GM18519 (cell line): ENCODE measurements around the gene BMAL2.

Source experiments
- ATAC-seq: cut with Tn5 transposase; IDR thresholded peaks from one replicate; pipeline ENCODE4 v1.9.1; 2021; ENCODE audit warnings: mild to moderate bottlenecking, moderate library complexity; ENCODE audit not compliant: unreplicated experiment, low FRiP score

The BMAL2 gene

DNA sequence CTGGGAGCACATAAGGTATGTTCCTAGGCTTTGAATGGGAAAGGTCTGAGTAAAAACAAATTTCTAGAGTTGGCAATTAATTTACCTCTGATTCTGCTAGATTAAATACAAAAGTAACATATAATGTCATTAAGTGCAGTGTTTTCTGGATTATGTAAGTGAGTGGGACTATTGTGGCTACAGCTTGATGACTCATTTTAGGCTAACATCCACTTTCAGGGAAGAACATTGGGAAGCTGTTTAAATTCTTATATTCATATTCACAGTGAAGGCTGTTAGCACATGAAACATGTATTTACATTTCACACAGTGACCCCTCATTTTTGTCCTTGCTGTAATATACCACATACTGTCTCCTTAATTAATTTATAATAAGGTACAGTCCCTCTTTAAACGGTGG, 13.2 kb upstream of the BMAL2 start:
- ATAC-seq, result no peak

DNA sequence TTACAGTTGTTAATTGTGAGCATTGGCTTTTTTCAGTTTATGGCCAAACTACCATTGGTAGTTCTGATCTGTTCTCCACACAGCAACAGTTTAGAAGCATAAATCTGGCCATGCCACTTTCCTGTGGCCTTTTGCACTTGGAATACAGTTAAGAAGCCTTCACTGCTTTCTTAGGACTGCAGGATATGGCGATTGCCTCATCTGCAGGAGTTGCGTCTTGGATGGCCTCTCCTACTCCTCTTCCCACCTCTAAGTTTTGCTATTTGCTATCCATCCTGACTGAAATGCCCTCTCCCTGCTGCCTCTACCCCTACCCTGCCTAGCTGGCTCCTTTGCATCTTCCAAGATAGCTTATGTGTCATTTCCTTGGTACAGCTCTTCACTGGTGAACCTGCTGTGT, 12.8 kb upstream of the BMAL2 start:
- no peak for ATAC-seq

DNA sequence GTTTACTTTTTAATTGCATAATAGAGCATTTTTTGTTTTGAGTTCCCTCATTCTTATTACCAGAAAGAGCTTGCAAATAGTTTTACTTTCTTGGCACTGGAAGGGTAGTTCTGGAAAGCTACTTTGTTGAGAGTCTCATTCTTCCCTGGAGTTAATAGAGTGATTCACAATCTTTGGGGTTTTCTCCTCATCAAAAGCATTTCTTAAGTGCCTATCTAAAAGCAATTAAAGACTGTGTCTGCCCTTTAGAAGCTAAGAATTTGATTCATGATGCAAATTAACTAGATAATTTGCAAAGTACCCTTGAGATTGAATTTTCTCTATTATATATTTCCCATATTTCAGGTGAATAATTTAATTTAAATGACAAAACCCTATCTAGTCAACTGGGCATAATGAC, 8.1 kb upstream of the BMAL2 start:
- no peak for ATAC-seq

GRCh38 chr12:27330846-27331245, 1.8 kb upstream of the BMAL2 start:
- no peak for ATAC-seq

DNA sequence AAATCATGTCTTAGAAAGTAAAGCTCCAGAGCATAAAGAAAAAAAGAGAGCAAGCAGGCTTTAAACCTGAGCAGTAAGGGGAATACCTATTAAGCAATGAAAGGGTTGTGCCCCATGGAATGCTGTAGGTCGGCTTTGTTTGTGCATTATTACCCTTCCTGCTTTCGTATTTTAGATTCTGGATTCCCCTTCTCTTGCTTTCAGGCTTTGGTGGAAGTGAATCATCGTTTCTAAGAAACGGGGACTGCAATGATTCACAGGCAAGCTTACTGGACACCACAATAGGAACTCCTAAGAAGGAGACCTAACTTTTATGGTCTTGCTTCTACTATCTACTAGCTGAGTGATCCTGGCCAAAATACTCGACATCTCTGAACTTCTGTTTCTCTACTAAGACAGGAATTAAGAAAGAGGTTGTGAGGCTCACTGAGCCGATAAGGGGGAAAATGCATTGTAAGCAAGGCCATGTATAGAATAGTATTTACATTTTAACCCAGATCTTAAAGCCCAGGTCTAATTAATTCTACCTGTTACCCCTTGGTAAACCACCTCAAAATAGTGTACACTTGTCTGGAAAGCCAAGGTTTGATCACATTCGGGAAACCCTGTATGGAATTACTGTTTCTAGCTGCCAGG, 1.2 kb upstream of the BMAL2 start:
- peak; percentile 32 for ATAC-seq

- no peak for ATAC-seq
Measured at GRCh38 chr12:27331927-27332324, 710 bp upstream of the BMAL2 start.

GRCh38 chr12:27332407-27332713, 276 bp upstream of the BMAL2 start:
- no peak for ATAC-seq

DNA sequence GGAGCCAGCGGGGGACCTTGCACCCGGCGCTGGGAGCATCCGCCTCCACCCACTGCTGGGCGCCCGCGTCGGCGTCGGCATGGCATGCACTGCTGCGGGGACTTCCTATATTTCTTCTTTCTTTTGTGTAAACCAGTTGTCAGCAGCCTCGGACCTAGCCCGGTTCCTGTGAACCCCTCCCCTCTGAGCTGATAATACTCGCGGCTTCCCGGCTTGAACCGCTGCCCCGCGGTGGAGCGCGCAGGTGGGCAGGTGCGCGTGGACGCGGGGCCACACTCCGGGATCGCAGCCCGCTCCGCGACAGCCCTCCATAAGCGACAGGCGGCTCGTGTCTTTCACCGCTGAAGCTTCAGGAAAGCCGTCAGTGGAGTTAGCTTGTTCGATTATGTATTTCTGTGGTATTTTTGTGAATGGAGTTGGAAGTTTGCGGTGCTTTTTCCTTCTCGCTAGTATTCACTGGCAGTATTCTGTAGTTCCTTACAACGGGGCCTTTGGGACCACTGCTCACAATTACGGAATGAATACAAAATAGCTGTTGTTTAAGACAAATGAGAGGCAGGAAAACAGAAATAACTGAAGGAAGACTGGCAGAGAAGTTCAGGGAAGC, 870 bp downstream of the BMAL2 start:
- ATAC-seq, result no peak

DNA sequence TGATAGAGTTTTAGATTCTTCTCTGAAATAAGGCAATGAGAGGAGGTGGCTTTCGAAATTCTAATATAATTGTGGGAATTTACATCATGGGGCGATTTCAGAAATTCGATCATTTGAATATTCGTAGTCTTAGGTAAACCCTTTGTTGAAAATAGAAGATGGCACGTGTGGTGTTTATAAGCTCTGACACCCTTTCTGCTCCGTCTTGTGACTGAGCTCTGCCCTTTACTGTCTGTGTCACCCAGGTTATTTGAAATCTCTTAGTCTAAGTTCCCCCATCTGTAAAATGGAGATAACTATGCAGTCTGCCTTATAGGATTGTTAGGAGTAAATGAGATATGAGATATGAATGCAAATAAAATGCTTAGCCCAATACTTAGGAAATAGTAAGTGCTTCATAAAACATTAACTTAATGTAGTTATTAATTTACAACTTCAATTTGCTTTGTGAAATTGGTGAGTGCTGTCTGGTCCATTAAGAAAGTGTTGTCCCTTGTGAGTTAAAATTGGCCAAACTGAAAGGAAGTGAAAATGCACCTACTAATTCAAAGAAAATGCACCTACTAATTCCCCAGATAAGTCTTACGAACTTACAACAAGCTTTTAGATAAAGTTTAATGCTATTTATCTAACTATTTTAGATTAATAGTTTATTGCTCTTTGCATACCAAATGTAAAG, 1.5 kb downstream of the BMAL2 start:
- ATAC-seq, result no peak

DNA sequence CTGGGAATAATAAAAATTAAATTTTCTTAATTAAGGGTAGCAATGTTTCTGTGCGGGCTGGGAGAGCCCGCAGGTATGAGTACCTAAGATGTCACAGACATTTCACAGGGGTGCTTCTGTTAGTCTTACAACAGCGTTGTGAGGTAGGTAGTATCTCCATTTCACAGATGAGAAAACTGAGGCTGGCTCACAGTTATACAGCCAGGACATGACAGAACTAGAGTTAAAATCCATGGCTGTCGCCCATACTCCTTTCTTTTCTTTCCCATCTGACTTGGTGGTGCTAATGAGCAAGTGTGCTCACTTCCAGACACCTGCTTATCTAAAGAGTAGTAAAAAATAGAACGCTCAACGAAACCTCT, 2.1 kb downstream of the BMAL2 start:
- no peak for ATAC-seq

DNA sequence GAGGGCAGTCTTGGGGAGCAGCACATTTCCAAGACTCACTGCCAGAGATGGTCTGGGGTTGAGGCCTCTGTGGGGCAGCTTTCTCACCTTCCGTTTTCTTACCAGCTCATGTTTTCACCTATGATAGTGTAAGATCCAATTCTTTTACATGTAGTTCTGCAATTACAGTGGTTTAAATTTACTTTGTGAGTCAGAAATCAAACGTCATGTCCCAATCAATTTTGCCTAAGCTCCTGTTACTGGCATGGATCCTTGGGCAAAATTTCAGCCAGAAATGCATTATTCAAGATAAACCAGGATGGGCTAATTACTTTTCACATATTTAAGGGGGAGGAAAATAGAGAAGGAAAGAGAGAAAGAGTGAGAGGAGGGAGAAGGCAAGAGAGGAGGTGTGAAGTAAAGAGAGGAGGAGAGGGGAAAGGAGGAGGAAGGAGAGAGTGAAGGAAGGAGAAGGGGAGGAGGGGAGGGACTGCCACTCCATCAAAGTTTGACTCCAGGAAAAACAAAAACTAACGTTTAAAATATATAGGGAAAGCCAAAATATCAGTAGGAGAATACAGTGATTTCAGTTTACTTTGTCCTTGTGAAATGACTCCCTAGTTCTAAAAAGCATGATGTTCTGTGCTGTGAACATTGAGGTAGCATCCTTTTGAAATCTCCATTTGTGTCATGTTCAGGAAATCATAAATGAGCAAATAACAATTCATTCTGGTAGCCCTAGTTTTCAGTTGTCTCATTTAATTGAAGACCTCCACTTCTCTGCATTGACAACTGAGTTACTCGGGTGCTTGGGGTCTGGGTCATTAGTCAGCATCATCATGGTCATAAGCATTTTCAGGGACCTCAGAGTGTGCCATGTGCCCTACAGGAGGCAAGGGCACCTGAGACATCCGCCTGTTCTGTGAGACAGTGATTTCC, 3.0 kb downstream of the BMAL2 start:
- no peak for ATAC-seq

DNA sequence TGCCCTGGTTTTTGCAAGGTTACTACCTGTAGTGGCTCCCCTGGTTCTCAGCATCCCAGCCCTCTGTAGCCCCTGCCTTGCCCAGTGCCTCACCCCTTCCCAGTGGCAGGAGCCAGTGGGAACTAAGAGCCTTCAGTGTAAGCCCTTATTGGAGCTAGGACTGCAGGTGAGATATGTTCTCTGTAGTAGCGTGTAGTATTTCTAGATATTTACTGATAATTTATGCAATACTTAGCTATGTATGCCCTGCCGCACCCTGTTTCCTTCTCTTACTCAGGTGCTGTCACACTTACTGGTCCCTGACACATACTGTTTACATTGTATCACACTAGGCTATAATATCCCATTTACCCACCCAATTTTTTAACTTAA, 3.6 kb downstream of the BMAL2 start:
- no peak for ATAC-seq

GRCh38 chr12:27337376-27337775, 4.7 kb downstream of the BMAL2 start:
- no peak for ATAC-seq

DNA sequence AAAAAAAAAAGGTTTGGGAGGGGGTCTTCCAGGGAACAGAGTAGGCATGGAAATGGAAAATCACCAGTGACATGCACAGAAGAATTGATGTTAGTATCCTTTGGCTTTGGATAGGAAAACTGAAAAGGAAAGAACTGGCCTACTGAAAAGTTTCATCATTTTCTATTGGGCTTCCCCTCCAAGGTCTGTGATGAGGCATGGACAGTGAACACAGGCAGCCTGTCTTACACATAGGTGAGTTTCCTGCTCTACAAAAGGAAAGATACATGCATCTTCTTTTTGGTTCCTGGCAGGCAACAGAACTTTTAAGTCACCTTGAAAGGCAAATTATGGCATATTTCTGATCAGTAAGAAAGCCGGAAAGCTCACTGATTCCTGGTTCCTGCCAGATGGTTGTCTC, 5.8 kb downstream of the BMAL2 start:
- no peak for ATAC-seq

GRCh38 chr12:27340971-27341370, 8.3 kb downstream of the BMAL2 start:
- no peak for ATAC-seq

DNA sequence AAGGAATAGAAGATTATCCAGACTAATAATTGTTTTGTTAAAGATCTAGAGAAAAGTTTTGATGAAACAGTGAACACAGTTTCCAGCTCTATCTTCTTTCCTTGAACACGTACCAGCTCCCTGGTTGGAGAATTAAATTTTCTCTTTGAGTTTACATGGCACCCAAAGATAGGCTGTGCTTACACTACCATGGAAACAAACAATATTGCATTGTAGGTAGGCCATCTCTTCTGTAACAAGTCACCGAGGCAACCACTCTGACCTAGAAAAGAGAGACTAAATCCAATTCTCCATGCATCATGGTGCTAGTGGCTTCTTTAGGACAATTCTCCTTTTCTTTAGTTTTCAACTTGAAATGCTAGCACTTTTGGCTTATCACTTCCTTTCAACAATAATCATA, 9.9 kb downstream of the BMAL2 start:
- no peak for ATAC-seq

DNA sequence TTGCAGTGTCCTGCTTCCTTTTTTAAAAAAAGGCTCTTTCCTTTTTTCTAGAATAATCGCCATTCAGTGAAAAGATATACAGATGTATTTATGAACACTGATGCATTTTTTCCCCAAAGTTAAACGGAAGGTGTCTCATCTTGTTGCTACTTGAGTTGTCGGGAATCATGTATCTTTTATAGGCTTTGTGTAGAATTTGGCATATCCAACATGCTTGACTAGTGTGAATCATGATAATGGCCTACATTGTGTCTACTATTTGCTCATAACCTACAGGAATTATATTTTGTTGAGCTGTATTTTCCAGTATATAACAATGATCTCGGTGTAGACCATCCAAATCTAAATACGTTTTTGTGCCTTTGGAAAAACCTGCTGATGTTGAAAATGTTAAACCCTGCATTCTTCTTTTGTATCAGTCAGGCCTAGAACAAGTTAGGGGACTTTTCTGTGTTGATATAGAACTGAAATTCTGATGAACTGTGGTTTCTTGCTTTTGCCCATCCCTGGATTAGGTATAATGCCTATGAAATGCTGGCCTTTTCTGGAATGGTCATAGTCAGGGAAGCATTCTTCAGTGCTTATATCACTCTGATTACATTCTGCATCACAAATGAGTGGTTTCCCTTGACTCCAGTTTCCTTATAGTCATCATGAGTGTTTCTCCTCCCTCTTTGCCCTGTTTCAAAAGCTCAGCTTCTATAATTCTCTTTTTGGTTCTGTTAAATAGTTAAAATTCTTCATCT, 10.8 kb downstream of the BMAL2 start:
- no peak for ATAC-seq

GRCh38 chr12:27344246-27344645, 11.6 kb downstream of the BMAL2 start:
- no peak for ATAC-seq

DNA sequence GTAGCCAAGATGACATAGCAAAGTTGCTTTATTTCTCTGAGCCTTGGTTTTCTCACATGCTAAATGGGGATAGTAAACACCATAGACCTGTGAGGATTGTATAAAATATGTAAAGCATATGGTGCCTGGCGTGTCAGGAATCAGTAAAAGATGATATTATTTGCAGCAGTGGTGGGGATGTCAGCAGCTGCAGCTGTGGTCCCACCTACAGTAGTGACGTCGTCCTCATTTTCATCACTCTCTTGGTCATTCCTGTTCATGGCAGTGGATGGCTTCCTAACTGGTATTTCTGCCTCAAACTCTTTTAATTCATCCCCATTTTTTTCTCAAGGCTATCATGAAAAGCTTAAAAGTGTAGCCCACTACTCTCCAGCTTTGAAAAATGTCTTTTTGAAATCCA, 12.1 kb downstream of the BMAL2 start:
- no peak for ATAC-seq

- ATAC-seq, result no peak
Measured at GRCh38 chr12:27345376-27345775, 12.7 kb downstream of the BMAL2 start.

GRCh38 chr12:27347779-27348178, 15.1 kb downstream of the BMAL2 start:
- no peak for ATAC-seq
